ENCODE measurements around the gene NFAM1.

NFAM1 gene, protein sequence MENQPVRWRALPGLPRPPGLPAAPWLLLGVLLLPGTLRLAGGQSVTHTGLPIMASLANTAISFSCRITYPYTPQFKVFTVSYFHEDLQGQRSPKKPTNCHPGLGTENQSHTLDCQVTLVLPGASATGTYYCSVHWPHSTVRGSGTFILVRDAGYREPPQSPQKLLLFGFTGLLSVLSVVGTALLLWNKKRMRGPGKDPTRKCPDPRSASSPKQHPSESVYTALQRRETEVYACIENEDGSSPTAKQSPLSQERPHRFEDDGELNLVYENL

DNA sequence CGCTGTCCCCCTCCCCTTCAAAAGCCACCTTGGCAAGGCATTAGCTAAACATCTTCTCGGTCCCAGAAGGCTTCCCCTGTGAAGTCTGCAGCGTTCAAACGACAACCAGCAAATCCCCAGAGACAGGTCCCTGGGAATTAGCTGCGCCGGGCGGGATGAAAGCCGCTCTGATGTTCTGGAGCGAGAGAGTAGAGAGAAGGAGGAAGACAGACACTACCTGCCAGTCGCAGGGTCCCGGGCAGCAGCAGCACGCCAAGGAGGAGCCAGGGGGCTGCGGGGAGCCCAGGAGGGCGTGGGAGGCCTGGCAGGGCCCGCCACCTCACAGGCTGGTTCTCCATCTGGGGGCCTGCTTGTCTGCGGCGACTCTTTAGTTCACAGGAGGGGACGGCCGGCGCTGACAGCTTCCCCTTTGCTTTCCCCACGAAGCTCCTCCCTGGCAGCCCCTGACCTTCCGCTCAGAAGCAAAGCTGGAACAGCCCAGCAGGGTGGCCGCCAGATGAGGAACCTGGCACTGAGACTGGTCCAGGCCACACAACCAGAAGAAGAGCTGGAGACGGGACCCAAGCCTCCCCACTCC lies at the start of gene NFAM1:
TSS of gene NFAM1 (minus strand) at position 384 of the 577 bp plus-strand sequence. CDS start at position 338, 46 bp downstream.
- no peak for DNase-seq (ENCODE audit: low spot score)

DNA sequence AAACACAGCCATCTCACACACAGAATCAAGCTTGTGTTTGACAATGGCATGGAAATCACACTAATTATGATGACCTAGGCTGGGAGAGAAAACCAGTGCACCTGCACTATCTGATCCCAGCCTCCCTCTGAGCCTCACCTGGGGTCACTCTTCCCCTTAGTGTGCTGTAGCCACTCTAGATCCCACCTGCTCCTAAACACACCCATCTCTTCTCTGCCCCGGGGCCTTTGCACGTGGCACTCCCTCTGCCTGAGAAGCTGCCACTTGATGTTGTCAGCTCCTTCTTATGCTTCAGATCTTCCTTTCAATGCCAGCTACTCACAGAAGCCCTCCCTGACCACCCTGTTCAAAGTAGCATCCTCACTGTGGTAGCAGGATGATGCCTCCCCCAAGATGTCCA lies 42.9 kb upstream of the NFAM1 start:
- DNase-seq (ENCODE audit: low spot score), result no peak

DNA sequence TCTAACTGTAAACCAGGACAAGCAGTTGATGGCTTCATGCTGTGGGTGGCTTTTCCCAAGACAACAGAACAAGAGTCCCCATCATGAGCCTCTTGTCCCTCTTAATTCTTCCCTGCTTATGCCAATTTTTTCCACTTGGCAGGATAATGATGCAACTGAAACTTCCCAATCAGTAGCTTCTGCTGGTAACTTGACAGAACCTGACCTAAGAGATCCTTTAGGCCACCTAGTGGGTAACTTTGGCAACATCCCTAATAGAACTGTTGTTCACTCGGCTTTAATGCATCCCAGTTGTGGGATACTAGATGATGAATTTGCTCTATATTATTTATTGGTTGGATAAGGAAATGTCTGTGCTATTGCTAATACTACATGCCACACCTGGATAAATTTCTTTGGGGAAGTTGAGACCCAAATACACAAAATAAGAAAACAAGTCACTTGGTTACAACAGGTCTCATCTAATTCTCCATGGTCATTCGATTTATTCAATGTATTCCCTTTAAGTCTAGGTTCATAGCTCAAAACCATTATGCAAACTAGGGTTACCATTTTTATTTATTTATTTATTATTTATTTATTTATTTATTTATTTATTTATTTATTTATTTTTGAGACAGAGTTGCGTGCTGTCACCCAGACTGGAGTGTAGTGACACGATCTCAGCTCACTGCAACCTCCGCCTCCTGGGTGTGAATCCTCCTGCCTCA lies 41.4 kb upstream of the NFAM1 start:
- DNase-seq (ENCODE audit: low spot score), result peak; percentile 71

DNA sequence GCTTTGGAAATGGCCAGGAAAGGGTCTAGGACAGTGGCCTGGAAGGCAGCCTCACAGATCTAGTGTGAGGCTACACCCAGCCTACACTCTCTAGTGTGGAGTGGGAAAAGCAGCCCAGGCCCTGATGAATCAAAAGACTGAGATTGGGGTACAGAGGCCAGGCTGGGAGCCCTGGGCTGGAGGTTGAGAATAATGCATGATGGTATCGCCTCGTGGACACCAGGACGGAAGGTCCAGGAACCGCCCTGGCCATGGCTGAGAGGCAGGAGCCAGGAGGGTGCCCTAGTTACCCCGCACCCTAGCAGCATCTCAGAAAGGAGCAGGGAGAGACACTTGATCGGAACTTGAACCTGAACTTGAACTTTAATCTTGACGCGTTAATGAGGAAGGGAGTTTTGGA lies 40.5 kb upstream of the NFAM1 start:
- DNase-seq (ENCODE audit: low spot score), result no peak

DNA sequence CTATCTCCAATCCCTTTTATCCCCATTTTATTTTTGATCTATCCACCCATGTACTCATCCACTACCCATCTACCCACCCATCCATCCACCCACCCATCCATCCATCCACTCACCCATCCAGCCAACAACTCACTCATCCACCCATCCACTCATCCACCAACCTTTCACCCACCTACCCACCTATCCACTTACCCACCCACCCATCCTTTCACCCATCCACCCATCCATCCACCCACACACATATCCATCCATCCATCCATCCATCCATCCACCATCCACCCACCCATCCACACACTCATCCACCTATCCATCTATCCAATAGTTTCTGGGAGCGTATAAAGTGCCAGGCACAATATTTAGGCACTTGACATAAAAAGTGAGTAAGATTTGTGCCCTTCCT lies 39.2 kb upstream of the NFAM1 start:
- DNase-seq (ENCODE audit: low spot score), result no peak

DNA sequence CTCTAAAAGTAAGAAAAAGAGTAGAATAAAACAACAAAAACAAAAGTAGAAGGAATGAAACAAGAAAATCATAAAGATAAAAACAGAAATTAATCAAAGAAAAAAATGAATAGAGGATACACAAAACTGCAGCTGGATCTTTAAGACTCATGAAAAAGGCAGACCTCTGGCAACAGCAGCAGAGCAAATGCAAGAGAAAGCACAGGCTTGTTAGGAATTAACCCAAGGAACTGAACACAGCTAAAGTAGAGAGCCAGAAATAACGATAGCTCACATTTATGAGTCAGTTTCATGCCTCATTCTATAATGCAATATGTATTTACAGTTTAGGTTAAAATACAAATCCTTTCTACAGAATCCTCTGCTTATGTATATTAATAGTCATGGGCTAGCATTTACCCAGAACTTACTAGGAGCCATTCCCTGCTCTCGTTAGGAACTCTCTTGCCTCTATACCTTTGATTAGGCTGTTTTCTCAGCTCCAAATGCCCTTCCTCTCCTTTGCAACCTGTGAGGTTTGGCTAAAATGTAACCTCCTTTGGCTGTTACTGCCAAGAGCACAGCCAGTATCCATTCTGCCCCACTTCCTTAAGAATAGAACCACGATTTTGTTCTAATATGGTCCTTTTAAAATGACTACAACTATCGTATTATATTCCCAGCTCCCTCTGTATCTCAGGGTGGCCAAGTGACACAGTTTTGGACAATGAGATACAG lies 38.3 kb upstream of the NFAM1 start:
- DNase-seq (ENCODE audit: low spot score), result no peak

DNA sequence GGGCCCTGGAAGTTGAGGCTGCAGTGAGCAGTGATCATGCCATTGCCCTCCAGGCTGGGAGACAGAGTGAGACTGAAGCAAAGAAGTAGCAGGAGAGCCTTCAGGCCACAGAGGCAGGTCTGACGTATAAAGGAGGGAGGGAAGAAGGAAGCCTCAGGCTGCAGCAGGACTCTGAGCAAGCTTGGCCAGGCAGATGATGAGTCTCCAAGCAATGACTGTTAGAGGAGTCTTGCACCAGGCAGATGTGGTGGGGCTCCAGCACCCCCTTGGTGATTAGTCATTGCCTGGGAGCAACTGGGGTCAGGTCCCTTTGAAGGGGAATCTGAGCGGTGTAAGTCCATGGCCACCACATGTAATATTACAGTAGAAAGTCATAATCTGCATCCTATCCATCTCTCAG lies 36.6 kb upstream of the NFAM1 start:
- no peak for DNase-seq (ENCODE audit: low spot score)

DNA sequence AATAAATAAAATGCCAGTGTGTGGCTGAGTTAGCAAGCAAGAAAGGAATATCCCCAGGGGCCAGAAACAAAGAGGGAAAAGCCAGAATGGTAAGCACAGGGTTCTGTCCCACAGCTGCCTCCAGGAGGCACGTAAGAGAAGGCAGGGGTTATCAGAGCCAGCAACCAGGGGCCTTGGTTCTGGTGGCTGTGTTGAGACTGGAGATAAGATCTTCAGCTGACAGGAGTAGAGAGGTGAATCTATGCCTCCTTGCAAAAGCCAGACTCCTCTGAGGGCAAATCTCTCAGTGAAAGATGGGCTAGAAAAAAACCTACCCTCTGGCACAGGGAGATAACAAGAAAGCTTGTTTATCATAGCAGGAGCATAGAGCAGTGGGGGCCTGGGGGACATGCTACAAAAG lies 29.8 kb upstream of the NFAM1 start:
- no peak for DNase-seq (ENCODE audit: low spot score)

DNA sequence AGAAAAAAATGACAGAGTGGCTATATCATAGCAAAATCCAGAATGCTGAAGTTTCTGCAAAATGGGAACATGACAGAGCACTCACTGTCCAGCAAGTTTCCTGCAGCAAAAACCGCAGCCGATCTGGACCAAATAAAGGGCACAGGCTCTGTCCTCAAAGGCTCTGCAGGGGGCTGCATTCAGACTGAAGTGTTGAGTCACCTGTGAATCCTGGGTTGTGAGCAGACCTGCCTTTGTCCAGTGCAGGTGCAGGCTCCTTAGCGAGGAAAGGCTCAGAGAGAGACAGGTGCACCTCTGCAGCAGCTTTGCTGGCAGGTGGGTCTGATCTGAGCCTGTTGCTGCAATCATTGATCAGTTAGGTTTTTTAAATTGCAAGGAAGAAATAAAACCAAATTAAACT lies 29.3 kb upstream of the NFAM1 start:
- DNase-seq (ENCODE audit: low spot score), result no peak

DNA sequence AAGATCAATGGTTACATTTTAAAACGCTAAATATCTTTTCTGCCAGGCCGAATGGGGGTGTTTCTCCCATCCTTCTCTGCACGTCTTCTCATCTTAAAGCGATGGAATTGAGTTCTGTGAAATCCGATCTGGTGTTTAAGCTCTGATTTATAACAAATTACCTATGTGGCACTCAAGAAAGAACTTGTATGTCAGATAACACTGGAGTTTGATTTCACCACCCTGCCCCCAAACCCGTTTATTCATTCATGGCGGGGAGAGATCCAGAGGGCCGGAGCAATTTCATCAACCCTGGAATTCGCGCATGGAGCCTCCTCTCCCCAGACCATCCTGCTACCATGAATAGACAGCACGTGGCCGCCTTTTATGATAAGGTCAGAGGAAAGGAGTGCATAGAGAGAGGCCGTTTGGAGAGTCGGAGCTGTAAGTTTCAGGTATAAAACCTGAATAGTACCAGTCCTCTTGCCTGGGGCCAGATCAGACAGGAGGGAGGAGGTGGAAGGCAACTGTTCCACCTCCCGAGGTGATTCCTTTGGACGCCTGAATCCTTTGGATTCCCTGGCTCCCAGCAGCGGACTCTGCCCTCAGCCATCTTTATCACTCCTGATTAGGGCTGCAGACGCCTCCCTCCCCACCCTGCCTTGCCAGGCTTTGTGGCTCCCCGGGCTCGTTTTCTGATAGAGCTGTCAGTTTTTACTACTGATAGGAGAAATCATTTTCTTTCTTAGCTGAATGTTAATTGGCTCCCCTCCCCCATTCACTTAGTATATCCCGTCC lies 27.3 kb upstream of the NFAM1 start:
- DNase-seq (ENCODE audit: low spot score), result no peak

DNA sequence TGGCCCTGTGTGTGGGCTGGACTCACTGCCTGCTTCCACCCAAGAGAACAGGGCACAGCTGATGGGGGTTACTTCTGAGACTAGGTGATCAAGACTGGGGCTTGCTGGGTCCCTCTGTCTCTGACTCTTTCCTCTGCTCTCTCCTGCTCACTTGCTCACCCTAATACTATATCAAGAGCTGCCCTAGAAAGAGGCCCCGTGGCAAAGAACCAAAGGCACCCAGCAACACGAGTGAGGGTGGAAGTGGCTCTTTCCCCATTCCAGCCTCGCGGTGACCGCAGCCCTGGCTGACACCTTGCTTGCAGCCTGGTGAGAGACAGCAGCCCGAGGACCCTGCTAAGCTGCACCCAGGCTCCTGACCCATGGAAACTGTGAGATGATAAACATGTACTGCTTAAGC lies 20.7 kb upstream of the NFAM1 start:
- DNase-seq (ENCODE audit: low spot score), result no peak

DNA sequence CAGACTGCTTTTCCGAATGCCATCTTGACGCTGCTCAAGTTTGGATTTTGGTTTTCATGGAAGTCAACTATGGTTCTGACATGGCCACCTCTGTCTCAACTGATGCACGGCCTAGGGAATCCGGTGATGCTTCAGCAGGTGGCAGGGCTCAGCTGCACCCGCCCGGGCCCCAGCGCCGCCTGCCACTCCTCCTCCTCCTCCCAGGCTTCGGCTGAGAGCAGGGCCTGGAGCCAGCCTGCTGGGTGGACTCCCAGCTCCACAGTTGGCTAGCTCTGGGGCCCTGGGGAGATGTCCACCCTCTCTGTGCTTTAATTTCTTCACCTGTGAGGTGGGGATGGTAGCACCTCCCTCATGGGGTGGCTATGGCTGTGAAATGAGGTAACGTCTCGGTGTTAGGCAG lies 20.3 kb upstream of the NFAM1 start:
- DNase-seq (ENCODE audit: low spot score), result no peak

DNA sequence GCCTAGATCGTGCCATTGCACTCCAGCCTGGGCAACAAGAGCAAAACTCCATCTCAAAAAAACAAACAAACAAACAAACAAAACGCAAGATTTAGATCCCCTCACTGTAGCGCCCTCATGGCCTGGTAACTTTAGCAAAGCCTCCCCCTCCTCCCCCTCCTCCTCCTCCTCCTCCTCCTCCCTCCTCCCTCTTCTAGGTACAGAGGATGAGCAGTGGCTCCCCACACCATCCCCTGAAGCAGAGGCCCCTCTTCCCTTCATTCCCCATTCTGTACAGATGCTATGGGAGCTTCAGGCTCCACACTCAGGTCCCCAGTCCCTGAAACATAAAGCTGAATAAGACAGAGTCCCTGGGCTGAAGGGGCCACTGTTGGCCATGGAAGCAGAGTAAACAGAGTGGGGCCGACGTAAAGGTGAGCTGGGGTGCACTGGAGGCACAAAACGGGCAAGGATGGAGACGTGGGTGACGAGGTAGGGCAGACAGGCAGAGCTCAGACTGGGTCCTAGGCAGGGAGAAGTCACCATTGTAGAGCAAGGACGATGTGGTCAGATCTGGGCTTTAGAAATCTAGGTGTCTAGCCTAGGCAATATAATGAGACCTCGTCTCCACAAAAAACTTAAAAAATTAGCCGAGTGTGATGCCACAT lies 19.4 kb upstream of the NFAM1 start:
- DNase-seq (ENCODE audit: low spot score), result no peak

DNA sequence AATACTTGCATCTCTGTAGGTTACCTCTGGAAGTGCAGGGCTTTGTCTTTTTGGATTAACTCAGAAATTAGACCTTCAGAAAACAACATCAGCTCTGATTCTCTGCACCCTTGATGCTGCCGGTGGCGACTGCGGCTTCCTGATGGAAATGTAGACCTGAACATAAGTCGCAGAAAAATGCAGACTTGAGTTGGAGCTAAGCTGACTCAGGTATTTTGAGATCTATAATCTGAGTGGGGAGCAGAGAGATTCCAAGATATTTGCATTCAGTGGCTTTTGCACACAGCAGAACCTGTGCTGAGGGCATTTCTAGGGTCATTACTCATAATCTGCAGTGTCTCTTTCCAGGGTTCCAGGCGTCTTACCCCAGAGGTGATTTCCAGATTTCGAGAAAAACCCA lies 18.7 kb upstream of the NFAM1 start:
- DNase-seq (ENCODE audit: low spot score), result no peak

DNA sequence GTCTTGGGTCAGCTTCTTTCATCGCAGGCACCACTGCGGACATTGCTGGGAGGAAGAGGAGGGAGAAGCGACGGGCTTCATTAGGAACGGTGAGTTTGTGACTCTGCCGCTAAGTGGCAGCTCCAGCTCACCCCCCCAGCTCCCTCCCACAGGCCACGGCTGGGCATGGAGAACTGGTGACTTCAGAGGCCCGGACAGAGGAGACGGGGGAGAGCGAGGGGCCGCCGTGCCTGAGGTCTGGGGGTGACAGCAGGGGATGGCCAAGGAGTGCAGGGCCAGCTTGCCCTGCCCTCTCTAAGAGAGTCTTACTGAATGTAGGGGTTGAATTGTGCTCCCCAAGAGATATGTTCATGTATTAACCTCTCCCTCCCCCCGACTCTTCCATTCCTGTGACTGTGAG lies 13.9 kb upstream of the NFAM1 start:
- DNase-seq (ENCODE audit: low spot score), result no peak

DNA sequence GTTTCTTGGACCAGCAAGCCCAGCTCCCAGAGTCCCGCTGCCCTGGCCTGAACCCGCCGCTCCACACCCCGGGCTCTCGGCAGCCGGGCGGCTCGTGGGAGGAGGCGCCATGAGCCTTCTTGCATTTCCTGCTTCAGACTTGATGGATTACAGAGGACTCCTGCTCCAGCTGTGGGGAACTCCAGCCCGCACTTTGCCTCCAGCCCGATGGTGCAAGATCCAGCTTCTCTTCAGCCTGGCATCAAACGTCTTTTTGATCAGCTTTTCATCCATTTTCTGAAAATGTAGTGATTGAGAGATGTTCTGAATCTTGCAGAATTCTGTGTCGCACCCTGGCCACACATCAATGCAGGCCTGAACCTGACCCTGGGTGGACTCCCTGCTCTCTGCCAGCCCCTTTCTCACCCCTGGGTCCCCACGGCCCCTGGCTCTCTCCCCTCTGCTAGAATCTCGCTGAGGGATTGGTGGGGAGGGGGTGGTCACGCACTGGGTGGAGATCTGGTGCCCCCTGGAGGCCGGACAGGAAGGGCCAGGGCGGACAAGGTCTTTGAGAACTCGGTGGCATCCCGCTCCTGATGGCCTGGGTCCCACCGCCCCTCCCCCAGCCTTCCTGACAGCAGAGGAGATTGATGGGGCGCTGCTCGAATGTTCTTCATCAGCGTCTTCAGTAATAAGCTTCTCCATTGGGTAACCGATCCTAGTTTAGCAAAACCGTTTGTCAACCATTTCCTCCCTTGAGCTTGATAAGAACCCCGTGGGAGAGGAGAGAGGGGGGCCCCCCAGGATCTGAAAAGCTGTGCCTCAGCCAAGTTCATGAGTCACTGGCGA lies 12.1 kb upstream of the NFAM1 start:
- peak; percentile 88 for DNase-seq (ENCODE audit: low spot score)

DNA sequence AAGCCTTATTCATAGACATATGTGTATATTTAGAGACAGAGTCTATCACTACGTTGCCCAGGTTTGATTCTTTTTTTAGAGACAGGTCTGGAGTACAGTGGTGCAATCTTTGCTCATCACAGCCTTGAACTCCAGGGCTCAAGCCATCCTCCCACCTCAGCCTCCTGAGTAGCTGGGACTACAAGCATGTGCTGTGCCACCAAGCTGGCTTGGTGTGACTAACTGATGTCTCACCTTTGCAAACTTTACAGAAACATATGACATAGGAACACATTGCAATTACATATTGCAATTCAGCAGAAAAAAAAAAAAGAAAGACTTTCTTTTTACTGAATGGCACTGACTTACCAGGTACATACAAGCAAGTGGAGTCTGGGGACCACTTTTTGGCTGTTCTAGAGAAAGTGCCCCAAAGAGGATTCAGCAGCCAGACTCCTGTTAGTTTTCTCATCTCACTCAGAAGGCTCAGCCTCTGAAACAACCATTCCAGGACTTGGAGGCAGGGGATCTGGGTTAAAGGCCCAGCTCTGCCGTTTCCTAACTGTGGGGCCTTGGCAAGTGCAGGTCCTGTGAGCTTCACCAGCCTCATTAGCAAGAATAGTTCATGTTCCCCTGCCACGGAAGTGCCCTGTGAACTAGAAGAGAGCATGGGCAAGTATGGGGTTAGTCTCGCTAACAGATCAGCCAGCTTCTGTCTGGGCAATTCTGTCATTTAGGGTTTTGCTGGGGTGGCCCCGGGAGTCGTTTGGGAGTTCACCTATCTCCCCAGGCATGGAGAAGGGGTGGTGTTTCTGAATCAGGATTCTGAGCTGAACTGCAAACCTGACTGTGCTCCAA lies 11.3 kb upstream of the NFAM1 start:
- DNase-seq (ENCODE audit: low spot score), result no peak

DNA sequence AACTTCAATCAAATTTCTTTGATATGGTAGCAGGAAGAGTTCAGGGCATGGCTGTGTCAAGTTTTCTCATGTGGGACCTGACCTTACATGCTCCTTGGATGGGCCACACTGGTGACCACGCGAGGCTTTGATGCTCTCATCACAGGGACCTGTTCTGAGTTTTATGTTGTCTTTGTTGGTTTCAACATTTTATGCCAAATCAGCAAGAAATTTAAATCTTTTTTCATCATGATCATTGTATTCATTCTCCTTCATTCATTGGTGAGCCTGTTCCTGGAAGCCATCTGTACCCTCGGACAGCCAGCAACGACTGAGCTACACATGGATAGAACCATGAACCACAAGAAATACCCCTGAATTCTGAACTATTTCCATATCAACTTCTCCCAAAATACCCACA lies 10.5 kb upstream of the NFAM1 start:
- no peak for DNase-seq (ENCODE audit: low spot score)

DNA sequence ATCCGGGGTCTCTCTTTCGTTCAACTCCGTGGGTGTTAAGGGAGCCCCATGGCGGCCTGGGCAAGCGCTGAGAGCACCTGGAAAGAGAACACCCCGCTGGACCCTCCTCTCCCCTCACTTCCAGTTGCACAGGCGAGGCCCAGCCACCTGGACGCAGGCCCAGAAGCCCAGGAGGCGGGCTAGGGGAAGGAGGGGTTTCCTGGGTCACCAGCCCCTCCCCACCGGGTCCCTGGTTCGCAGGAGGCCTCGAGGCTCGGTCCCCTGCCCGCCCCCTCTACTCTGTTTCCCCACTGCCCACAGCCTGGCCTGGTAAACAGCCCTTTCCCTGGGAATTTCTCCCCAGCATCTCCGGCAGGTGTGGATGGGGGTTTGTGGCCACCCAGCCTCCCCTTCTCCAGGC lies 8.5 kb upstream of the NFAM1 start:
- DNase-seq (ENCODE audit: low spot score), result no peak
